Heart left ventricle (tissue), 16 donors: ENCODE data around the gene DDX11. TPM values are rescaled to one million over a fixed set of nuclear protein-coding genes. Genes with fewer than 3 reads are reported as not detected.
"Not testable (repeated sequence)": the region's sequence is repeated elsewhere in the genome, so short reads cannot be mapped to it uniquely, and the experiment has no call there.

Source experiments
- ATAC-seq, 4 donors: fragments of 200-7000 bp; cut with Tn5 transposase; one replicate each; pipeline ENCODE4 v1.9.1; 2020 to 2022; ENCODE audit warnings: moderate library complexity in 4 of 4, mild to moderate bottlenecking in 3 of 4, moderate number of reproducible peaks in 1 of 4
- DNase-seq, 5 donors: peaks; one replicate each; pipeline ENCODE4 v3.0.0-alpha.2; 2020
- H3K27ac ChIP-seq, 12 donors: fragments of 200-600 bp; sonication (generic) in 4 of 12; one replicate each; pipeline versions ENCODE4 v1.5.0 to v1.8.0; 2016 to 2022; ENCODE audit warnings: mild to moderate bottlenecking in 2 of 12
- H3K27me3 ChIP-seq, 9 donors: fragments of 200-600 bp; sonication (generic) in 2 of 9; one replicate each; pipeline versions ENCODE4 v1.5.1 to v1.8.0; 2016 to 2022; ENCODE audit warnings: mild to moderate bottlenecking in 3 of 9
- H3K36me3 ChIP-seq, 9 donors: fragments of 200-600 bp; sonication (generic) in 2 of 9; one replicate each; pipeline versions ENCODE4 v1.5.0 to v1.8.0; 2018 to 2022; ENCODE audit warnings: mild to moderate bottlenecking in 2 of 9
- H3K4me1 ChIP-seq, 12 donors: fragments of 200-600 bp; sonication (generic) in 4 of 12; one replicate each; pipeline versions ENCODE4 v1.5.0 to v1.8.0; 2016 to 2022; ENCODE audit warnings: mild to moderate bottlenecking in 3 of 12
- H3K4me3 ChIP-seq, 12 donors: fragments of 200-600 bp; sonication (generic) in 4 of 12; one replicate each; pipeline versions ENCODE4 v1.5.0 to v1.8.0; 2017 to 2022; ENCODE audit warnings: mild to moderate bottlenecking in 9 of 12, moderate library complexity in 4 of 12
- H3K9me3 ChIP-seq, 12 donors: fragments of 200-600 bp; sonication (generic) in 4 of 12; one replicate each; pipeline versions ENCODE4 v1.5.0 to v1.8.0; 2016 to 2022; ENCODE audit warnings: mild to moderate bottlenecking in 1 of 12
- WGBS, 4 donors: extraction: QIAGEN DNeasy Blood & Tissue Kit in 2 of 4; methylation state at CpG; one replicate each; pipeline versions ENCODE4 v1.1.5 to v1.1.7; 2013 to 2018; 5-methylcytosine and 5-hydroxymethylcytosine counted together
- intact Hi-C, 10 donors: fragments of 100-400 bp; cut with DNase I; formaldehyde crosslinking; loops; one replicate each; pipeline versions ENCODE4 v1.11.1 to v1.14.2; 2022
- polyA plus RNA-seq, 2 donors: library from polyadenylated mRNA; stranded (reverse); fragments of 200-250 nt; gene quantifications; one replicate each; pipeline ENCODE4 v1.2.3, GENCODE V29; 2013
- total RNA-seq, 9 donors: library from RNA; depleted of rRNA in 2 of 9; stranded (reverse); fragments of >200 nt in 2 of 9; fragmentation: NEBNext Ultra II Directional in 3 of 9; extraction: Animal tissue kit (Norgen Biotek cat#: 25700) in 3 of 9; gene quantifications; one replicate each; pipeline versions ENCODE4 v1.1.0 to v1.2.4, GENCODE V29; 2016 to 2023
- donor health status: ischemic (EF 13 %, LVEDD 7.1; RV severe dilation, severe dysfunction).
- donor health status: healthy with polysubstance abuse.
- donor health status: DM: no; HTN: yes; CAD: no.
- donor health status: DM: no; HTN: no; CAD: no.
- donor health status: ischemic (EF 25% LVEDD 6.9; RV normal size, moderate dysfunction).
- donor health status: ischemic (EF 25% LVEDD 5.7; RV mildly dilated, moderate dysfunction).
- donor health status: healthy.
- donor health status: DM: yes; HTN: yes; CAD: no.
- donor health status: ischemic (EF 35%, LVEDD 5.7; RV mildly dilated, moderate dysfunction).
- donor health status: nonischemic (EF 11% LVEDD 7.7; RV severe dilation, severe dysfunction).
- donor health status: DM: yes; HTN: yes; CAD: no.
- donor health status: PGD.
- donor health status: ischemic (EF 29% LVEDD 5.4; RV normal size, mild dysfunction).
- donor health status: nonischemic (EF 23%, LVEDD 6.1; RV moderate dilation, normal function).

DDX11 gene
- total and polyA plus RNA-seq, 11 donors = 2.3 to 15.1 (median 6.9) TPM

GRCh38 chr12:31136581-31136980 is 62.9 kb downstream of the DDX11 start:
- WGBS, 4 donors = 74 to 85% (median 79%) methylated on average over 2 of the region's 2 CpGs
- H3K27me3 ChIP-seq, intact Hi-C loops, H3K4me3 ChIP-seq, H3K27ac ChIP-seq, H3K9me3 ChIP-seq, H3K4me1 ChIP-seq, ATAC-seq, H3K36me3 ChIP-seq, DNase-seq: not testable (repeated sequence)

- H3K9me3 ChIP-seq, DNase-seq, H3K4me3 ChIP-seq, H3K36me3 ChIP-seq, H3K27me3 ChIP-seq, H3K27ac ChIP-seq, ATAC-seq, H3K4me1 ChIP-seq, intact Hi-C loops: not testable (repeated sequence)
- 30 to 38% (median 33%) methylated on average over 9 of the region's 9 CpGs for WGBS, 4 donors
Measured at GRCh38 chr12:31144768-31145167, 71.1 kb downstream of the DDX11 start.

DNA sequence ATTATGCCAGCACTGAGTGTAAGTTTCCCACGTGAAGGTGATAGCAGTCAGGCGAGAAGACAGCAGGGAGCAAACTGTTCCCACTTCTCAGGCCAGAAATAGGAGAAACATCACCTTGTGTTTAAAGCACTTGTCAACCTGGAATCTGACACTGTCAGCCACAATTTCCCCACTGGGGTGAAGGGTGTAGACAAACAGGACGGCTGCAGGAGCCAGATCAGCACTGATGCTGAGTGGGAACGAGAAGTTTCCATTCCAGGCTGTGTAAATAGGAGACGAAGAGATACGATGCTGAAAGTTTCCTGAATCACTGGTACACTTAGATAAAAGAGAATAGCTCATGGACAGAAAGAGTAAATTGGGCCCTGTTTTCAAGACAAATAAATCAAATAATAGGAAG is 71.6 kb downstream of the DDX11 start:
- DNase-seq, H3K27me3 ChIP-seq, H3K9me3 ChIP-seq, H3K27ac ChIP-seq, H3K4me1 ChIP-seq, H3K4me3 ChIP-seq, H3K36me3 ChIP-seq, intact Hi-C loops: not testable (repeated sequence)
- peak in 3 of 4 donors; percentile 64 to 72 (median 65) for ATAC-seq
- 4 to 25% (median 12%) methylated on average over 4 to 6 of the region's 6 CpGs for WGBS, 4 donors

- H3K4me1 ChIP-seq, H3K36me3 ChIP-seq, H3K9me3 ChIP-seq, ATAC-seq, DNase-seq, H3K27ac ChIP-seq, intact Hi-C loops, H3K4me3 ChIP-seq, H3K27me3 ChIP-seq: not testable (repeated sequence)
- 84 to 100% (median 91%) methylated on average over 2 to 3 of the region's 3 CpGs for WGBS, 4 donors
Measured at GRCh38 chr12:31147415-31147814, 73.8 kb downstream of the DDX11 start.

DNA sequence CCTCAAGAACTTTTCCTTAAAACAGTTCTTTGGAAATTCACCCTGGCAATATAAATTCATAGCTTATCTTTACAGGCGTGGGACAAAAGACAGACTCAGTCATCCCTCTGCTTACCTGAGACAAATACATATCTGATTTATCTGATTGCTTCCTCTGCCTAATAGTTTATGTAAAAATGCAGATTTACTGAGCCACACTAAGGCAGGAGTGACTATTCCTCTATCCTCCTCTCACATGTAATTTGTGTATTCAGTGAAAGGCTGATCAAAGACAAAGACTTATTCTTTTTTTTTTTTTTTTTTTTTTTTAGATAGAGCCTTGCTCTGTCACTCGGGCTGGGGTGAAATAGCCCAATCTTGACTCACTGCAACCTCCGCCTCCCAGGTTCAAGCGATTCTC is 77.1 kb downstream of the DDX11 start:
- DNase-seq, H3K9me3 ChIP-seq, ATAC-seq, H3K36me3 ChIP-seq, H3K27me3 ChIP-seq, H3K4me3 ChIP-seq, H3K4me1 ChIP-seq, H3K27ac ChIP-seq, intact Hi-C loops: not testable (repeated sequence)
- 57 to 78% (median 76%) methylated on average over 4 of the region's 4 CpGs for WGBS, 4 donors

Other genes with a start within 250 kb of the DDX11 start
- 1 to 10 TPM in 8 of 9 donors, under 1 TPM in 1; 0.79 to 4.2 (median 2.0) TPM for gene TSPAN11, start 147.1 kb upstream of the DDX11 start, total RNA-seq
- under 1 TPM; 0.49 to 0.61 TPM for gene TSPAN11, start 147.1 kb upstream of the DDX11 start, polyA plus RNA-seq